Esophagus squamous epithelium (tissue), 5 donors: Measurements from ENCODE around the gene SERP2. TPM values are rescaled to one million over a fixed set of nuclear protein-coding genes. Genes with fewer than 3 reads are reported as not detected.

Experiments used
- DNase-seq: peaks from one replicate; lab custom pipeline; 2025; lab: John Stamatoyannopoulos, UW
- H3K27ac ChIP-seq, 4 donors: fragments of 200-600 bp; sonication (generic); one replicate each; pipeline ENCODE4 v1.5.1; 2016 to 2019; ENCODE audit warnings: mild to moderate bottlenecking in 1 of 4
- H3K27me3 ChIP-seq, 4 donors: fragments of 200-600 bp; sonication (generic); 1 replicate in 3 of 4; 2 replicates in 1 of 4; pipeline versions ENCODE4 v1.5.1 to v1.6.0; 2017 to 2021; ENCODE audit warnings: antibody characterized with exemption in 1 of 4
- H3K36me3 ChIP-seq, 3 donors: fragments of 200-600 bp; sonication (generic); one replicate each; pipeline ENCODE4 v1.5.1; 2016 to 2019
- H3K4me1 ChIP-seq, 3 donors: fragments of 200-600 bp; sonication (generic); one replicate each; pipeline ENCODE4 v1.5.1; 2017 to 2019
- H3K4me3 ChIP-seq, 4 donors: fragments of 200-600 bp; sonication (generic); 1 replicate in 3 of 4; 2 replicates in 1 of 4; pipeline ENCODE4 v1.5.1; 2016 to 2019; ENCODE audit warnings: mild to moderate bottlenecking in 2 of 4, moderate library complexity in 1 of 4
- H3K9me3 ChIP-seq, 3 donors: fragments of 200-600 bp; sonication (generic); one replicate each; pipeline ENCODE4 v1.5.1; 2016 to 2019
- CTCF ChIP-seq, 6 experiments: fragments of 450-650 bp in 4 of 6; fragments of 200-600 bp in 2 of 6; sonication (generic) in 2 of 6; IDR thresholded peaks; one replicate each; pipeline ENCODE4 v1.5.1; 2016 to 2019; ENCODE audit warnings: antibody characterized with exemption in 6 of 6, mild to moderate bottlenecking in 4 of 6, moderate library complexity in 4 of 6
- POLR2A ChIP-seq, 4 donors: fragments of 450-650 bp; IDR thresholded peaks; one replicate each; pipeline ENCODE4 v1.6.1; 2017; ENCODE audit warnings: antibody characterized with exemption in 4 of 4, mild to moderate bottlenecking in 4 of 4, moderate library complexity in 3 of 4
- WGBS, 2 donors: methylation state at CpG; one replicate each; pipeline ENCODE4 v1.1.5; 2018; 5-methylcytosine and 5-hydroxymethylcytosine counted together
- intact Hi-C: fragments of 100-400 bp; cut with DNase I; formaldehyde crosslinking; loops from one replicate; pipeline ENCODE4 v1.15.0; 2022
- total RNA-seq, 4 donors: library from RNA; depleted of rRNA; stranded (reverse); fragments of >200 nt; gene quantifications; one replicate each; pipeline ENCODE4 v1.1.0, GENCODE V29; 2016
- donor health status: DM: yes; HTN: yes; CAD: no.

The SERP2 gene
- total RNA-seq, 4 donors from 2014 or later, result 0.35 to 3.6 (median 1.5) TPM

GRCh38 chr13:44331912-44332851, 41.4 kb upstream of the SERP2 start:
- WGBS, 2 donors, result 29 to 34% methylated on average over 6 to 7 of the region's 7 CpGs
- Histone ChIP-seq H3K9me3 (no peaks in the 10 kb centered on the region), H3K4me3 (no peak overlapping the region), H3K27ac (peak overlapping the region in 3 of 4 donors; percentile 55 to 74 (median 60)), H3K36me3 (no peaks in the 10 kb centered on the region), H3K27me3 (no peaks in the 10 kb centered on the region), H3K4me1 (peaks cover 3 to 18% (median 11%) of the 10 kb centered on the region in 3 donors)
- DNase-seq, result no peak
- TF ChIP-seq CTCF (IDR thresholded peaks at IDR 0.05), result no peak
- TF ChIP-seq POLR2A (IDR thresholded peaks at IDR 0.05), result no peak
- intact Hi-C loops, result no loop called here

- no peaks in the 10 kb centered on the region for H3K9me3 ChIP-seq
- no peak for TF ChIP-seq POLR2A (IDR thresholded peaks at IDR 0.05)
- no peak for TF ChIP-seq CTCF (IDR thresholded peaks at IDR 0.05)
- H3K27ac ChIP-seq, result no peak overlapping the region
- H3K36me3 ChIP-seq, result no peaks in the 10 kb centered on the region
- no peaks in the 10 kb centered on the region for H3K27me3 ChIP-seq
- intact Hi-C loops, result no loop called here
- no peak for DNase-seq
- H3K4me1 ChIP-seq, result peaks cover 3 to 18% (median 11%) of the 10 kb centered on the region in 3 donors
- H3K4me3 ChIP-seq, result no peak overlapping the region
- 46 to 60% methylated on average over 5 of the region's 5 CpGs for WGBS, 2 donors
These were observed 39.5 kb upstream of the SERP2 start for GRCh38 chr13:44333950-44334655.

DNA sequence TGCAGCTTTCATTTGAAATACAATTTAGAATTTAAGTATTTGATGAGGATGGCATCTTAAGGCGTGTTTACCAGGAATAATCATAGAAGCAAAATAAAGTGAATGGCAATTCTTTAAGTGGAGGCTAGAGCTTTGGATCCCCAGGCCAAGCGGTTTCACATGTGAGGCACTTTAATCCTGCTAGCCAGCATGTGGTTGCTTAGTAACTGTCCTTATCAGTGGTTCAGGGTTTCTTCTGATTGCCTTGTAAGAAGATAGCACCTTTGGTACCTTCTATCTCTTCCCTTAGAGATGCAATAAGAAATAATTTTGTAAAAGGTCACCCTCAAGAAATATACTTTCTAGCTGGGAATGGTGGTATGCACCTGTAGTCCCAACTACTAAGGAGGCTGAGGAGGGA, 38.9 kb upstream of the SERP2 start:
- WGBS, 2 donors, result 87 to 92% methylated on average over 2 of the region's 2 CpGs
- no peak for DNase-seq
- no peak overlapping the region for H3K27ac ChIP-seq
- no peaks in the 10 kb centered on the region for H3K9me3 ChIP-seq
- intact Hi-C loops, result no loop called here
- H3K4me1 ChIP-seq, result peaks cover 3 to 18% (median 11%) of the 10 kb centered on the region in 3 donors
- H3K27me3 ChIP-seq, result no peaks in the 10 kb centered on the region
- H3K36me3 ChIP-seq, result no peaks in the 10 kb centered on the region
- TF ChIP-seq CTCF (IDR thresholded peaks at IDR 0.05) (no peak), POLR2A (IDR thresholded peaks at IDR 0.05) (no peak)
- no peak overlapping the region for H3K4me3 ChIP-seq

GRCh38 chr13:44336934-44337333, 36.7 kb upstream of the SERP2 start:
- intact Hi-C loops, result no loop called here
- Histone ChIP-seq H3K4me1 (peaks cover 3 to 7% (median 7%) of the 10 kb centered on the region in 3 donors), H3K9me3 (no peaks in the 10 kb centered on the region), H3K27me3 (no peaks in the 10 kb centered on the region), H3K4me3 (no peak overlapping the region), H3K27ac (no peak overlapping the region), H3K36me3 (no peaks in the 10 kb centered on the region)
- TF ChIP-seq POLR2A (IDR thresholded peaks at IDR 0.05) (no peak), CTCF (IDR thresholded peaks at IDR 0.05) (no peak)
- WGBS, 2 donors, result 59 to 70% methylated on average over 4 of the region's 4 CpGs
- no peak for DNase-seq

DNA sequence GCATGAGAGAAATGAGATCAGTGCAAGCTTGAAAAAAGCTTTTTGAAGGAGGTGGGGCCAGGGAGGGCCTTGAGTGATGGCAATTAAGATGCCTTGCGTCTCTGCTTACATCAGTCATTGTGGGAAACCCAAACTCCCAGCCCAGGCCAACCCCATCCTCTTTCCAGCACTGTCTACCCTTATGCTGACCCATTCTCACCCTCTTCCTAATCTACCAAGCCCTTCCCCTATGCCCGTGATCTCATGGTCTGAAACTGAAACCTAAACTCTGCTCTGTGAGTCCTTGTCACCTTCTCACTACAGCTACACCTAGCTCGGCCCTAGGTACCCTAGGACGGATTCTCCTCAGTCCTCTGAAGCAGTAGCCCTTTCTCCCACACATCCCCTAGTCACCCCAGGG, 36.0 kb upstream of the SERP2 start:
- H3K9me3 ChIP-seq, result no peaks in the 10 kb centered on the region
- no peak overlapping the region for H3K4me3 ChIP-seq
- intact Hi-C loops, result no loop called here
- no peaks in the 10 kb centered on the region for H3K27me3 ChIP-seq
- peaks cover 0 to under 1% (median under 1%) of the 10 kb centered on the region in 3 donors for H3K4me1 ChIP-seq
- DNase-seq, result no peak
- no peak overlapping the region for H3K27ac ChIP-seq
- TF ChIP-seq POLR2A (IDR thresholded peaks at IDR 0.05) (no peak), CTCF (IDR thresholded peaks at IDR 0.05) (no peak)
- WGBS, 2 donors, result 84 to 89% methylated on average over 4 of the region's 4 CpGs
- no peaks in the 10 kb centered on the region for H3K36me3 ChIP-seq
